ENCODE data around the gene TICAM1. TPM values are rescaled to one million over a fixed set of nuclear protein-coding genes. Genes with fewer than 3 reads are reported as not detected.

The TICAM1 gene
- total and polyA plus RNA-seq, 7 donors: 3.9 to 49.0 (median 5.3) TPM

DNA sequence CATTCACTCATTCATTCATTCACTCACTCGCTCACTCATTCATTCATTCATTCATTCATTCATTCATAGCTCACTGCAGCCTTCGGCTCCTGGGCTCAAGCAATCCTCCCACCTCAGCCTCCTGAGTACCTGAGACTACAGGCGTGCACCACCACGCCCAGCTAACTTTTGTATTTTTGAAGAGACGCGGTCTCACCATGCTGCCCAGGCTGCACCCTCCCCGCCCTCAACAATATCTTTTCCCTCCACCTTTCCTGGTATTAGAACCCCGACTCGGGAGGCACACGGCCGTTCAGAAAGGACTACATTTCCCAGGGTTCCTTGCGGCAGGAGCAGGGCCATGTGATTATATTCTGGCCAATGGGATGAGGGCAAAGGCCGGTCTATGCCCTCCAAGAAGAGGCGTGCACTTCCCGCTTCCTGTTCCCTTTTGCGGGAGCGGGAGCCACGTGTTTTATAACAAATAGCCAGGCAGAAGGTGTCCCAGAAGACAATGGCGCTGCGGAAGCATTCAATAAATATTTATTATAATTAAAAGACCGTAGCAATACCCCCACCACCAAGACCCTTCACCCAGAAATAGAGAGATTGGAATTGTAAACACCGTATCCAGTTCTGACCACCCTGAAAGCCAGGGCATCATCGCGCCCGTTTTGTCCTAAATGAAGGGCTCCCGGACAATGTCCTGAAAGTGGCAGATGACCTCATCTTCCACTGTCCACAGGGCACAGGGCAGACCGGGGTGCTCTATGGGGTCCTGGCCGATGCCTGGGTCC is 15.9 kb downstream of the TICAM1 start:
- intact Hi-C loops (cut with DNase I): no loop called here
- peaks cover 9 to 33% (median 19%) of the 10 kb centered on the region in 4 donors for H3K36me3 ChIP-seq
- H3K27ac ChIP-seq: peak overlapping the region; percentile 15 to 64 (median 26)
- H3K4me1 ChIP-seq: peaks cover 0 to 34% (median 24%) of the 10 kb centered on the region in 4 donors
- H3K9me3 ChIP-seq: no peaks in the 10 kb centered on the region
- peak; percentile 95 for DNase-seq
- no peaks in the 10 kb centered on the region for H3K27me3 ChIP-seq
- peak overlapping the region in 2 of 4 donors; percentile 25 to 30 for H3K4me3 ChIP-seq
- TF ChIP-seq EP300 (IDR thresholded peaks at IDR 0.05) (no peak), POLR2AphosphoS5 (IDR thresholded peaks at IDR 0.05) (peak in 2 of 4 donors; percentile 45 to 60)
- 28 to 32% methylated on average over 28 of the region's 28 CpGs for WGBS, 2 donors

DNA sequence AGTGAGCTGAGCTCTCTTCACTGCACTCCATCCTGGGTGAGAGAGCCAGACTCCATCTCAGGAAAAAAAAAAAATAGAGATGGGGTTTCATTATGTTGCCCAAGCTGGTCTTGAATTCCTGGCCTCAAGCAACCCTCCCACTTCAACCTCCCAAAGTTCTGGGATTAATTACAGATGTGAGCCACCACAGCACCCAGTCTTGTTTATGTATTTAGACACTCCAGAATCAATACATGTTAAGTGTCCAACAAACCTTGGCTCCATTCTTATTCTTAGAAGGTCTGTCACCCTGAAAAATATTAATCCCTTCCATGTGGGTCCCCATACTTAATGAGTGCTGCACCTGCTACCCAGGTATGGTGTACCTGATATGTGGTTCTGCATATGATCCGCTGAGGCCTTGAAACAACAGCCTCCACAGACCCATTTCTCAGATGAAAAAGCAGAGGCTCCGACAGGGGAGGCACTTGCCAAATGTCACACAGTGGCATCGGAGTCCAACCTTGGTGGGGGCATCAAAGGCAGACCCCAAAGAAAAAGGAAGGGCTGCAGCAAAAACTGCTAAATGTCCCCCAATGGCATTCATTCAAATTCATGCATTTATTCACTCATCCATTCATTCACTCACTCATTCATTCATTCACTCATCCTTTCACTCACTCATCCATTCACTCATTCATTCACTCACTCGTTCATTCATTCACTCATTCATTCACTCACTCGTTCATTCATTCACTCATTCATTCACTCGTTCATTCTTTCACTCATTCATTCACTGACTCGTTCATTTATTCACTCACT is 16.7 kb downstream of the TICAM1 start:
- TF ChIP-seq POLR2AphosphoS5 (IDR thresholded peaks at IDR 0.05): no peak
- TF ChIP-seq POLR2A (IDR thresholded peaks at IDR 0.05): no peak
- no peak for TF ChIP-seq EP300 (IDR thresholded peaks at IDR 0.05)
- TF ChIP-seq, protein P1, sequence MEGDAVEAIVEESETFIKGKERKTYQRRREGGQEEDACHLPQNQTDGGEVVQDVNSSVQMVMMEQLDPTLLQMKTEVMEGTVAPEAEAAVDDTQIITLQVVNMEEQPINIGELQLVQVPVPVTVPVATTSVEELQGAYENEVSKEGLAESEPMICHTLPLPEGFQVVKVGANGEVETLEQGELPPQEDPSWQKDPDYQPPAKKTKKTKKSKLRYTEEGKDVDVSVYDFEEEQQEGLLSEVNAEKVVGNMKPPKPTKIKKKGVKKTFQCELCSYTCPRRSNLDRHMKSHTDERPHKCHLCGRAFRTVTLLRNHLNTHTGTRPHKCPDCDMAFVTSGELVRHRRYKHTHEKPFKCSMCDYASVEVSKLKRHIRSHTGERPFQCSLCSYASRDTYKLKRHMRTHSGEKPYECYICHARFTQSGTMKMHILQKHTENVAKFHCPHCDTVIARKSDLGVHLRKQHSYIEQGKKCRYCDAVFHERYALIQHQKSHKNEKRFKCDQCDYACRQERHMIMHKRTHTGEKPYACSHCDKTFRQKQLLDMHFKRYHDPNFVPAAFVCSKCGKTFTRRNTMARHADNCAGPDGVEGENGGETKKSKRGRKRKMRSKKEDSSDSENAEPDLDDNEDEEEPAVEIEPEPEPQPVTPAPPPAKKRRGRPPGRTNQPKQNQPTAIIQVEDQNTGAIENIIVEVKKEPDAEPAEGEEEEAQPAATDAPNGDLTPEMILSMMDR (IDR thresholded peaks at IDR 0.05): no peak
- Histone ChIP-seq H3K27me3 (no peaks in the 10 kb centered on the region), H3K36me3 (peaks cover 9 to 33% (median 19%) of the 10 kb centered on the region in 4 donors), H3K4me1 (peaks cover 0 to 34% (median 24%) of the 10 kb centered on the region in 4 donors), H3K27ac (peak overlapping the region in 2 of 4 donors; percentile 81 to 88), H3K9me3 (no peaks in the 10 kb centered on the region), H3K4me3 (no peak overlapping the region)
- DNase-seq: no peak
- WGBS, 2 donors: 59 to 73% methylated on average over 7 of the region's 7 CpGs
- intact Hi-C loops (cut with DNase I): loop anchor here (5.0 kb wide), 1 partner anchor 217 kb away; no protein-coding TSS in a partner anchor

DNA sequence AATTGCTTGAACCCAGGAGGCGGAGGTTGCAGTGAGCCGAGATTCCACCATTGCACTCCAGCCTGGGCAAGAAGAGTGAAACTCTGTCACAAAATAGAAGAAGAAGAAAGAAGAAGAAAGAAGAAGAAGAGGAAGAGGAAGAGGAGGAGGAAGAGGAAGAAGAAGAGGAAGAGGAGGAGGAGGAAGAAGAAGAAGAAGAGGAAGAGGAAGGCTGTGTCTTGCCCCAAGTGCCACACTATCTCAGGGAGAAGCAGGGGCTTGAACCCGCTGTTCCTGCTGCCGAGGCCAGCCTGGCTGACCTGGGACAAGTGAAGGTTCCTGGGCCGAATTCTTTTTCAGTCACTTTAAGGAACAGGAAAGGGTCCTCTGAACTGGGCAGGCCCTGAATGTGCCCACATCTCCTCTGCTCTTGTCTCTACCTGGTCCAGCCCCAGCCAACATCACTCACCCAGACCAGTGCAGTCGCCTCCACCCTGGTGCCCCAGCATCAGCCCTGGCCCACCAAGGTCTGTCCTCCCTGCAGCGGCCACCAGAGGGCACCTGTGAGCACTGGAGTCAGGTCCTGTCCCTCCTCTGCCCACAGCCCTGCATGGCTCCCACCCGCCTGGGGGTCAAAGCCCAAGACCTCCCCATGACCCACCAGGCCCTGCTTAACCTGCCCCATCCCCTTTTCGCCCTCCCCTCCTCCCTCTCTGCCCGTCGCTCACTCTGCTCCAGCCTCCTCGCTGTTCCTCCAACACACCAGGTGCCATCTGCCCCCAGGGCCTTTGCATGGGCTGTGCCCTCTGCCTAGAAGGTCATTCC is 20.0 kb downstream of the TICAM1 start:
- peak; percentile 87 for DNase-seq
- 59 to 63% methylated on average over 12 of the region's 12 CpGs for WGBS, 2 donors

GRCh38 chr19:4807188-4807587 is 24.3 kb downstream of the TICAM1 start:
- Histone ChIP-seq H3K36me3 (no peaks in the 10 kb centered on the region), H3K9me3 (no peaks in the 10 kb centered on the region), H3K4me1 (peaks cover 0 to 17% (median 6%) of the 10 kb centered on the region in 4 donors), H3K4me3 (no peak overlapping the region), H3K27ac (peak overlapping the region in 1 of 4 donors; percentile 11), H3K27me3 (no peaks in the 10 kb centered on the region)
- TF ChIP-seq, protein P1 (IDR thresholded peaks at IDR 0.05): no peak
- no peak for TF ChIP-seq POLR2A (IDR thresholded peaks at IDR 0.05)
- TF ChIP-seq POLR2AphosphoS5 (IDR thresholded peaks at IDR 0.05): no peak
- no peak for TF ChIP-seq EP300 (IDR thresholded peaks at IDR 0.05)
- DNase-seq: peak; percentile 74
- intact Hi-C loops (cut with DNase I): no loop called here
- 72 to 81% methylated on average over 6 of the region's 6 CpGs for WGBS, 2 donors

More for the DNA sequence above, 20.0 kb downstream of the TICAM1 start:
- Histone ChIP-seq H3K27me3 (no peaks in the 10 kb centered on the region), H3K36me3 (peaks cover 0 to 5% (median 3%) of the 10 kb centered on the region in 4 donors), H3K4me1 (peaks cover 0 to 39% (median 24%) of the 10 kb centered on the region in 4 donors), H3K4me3 (no peak overlapping the region), H3K27ac (peak overlapping the region in 2 of 4 donors; percentile 18 to 88), H3K9me3 (no peaks in the 10 kb centered on the region)
- intact Hi-C loops (cut with DNase I): loop anchor here (2.0 to 5.0 kb wide), 2 partner anchors 19 to 221 kb away; partner anchors contain the start of gene TICAM1
- TF ChIP-seq POLR2A (IDR thresholded peaks at IDR 0.05) (no peak), EP300 (IDR thresholded peaks at IDR 0.05) (no peak)
- TF ChIP-seq, protein P1 (IDR thresholded peaks at IDR 0.05): peak; percentile 73 to 88 (median 84)

All from sigmoid colon (tissue), 7 donors.